Heart right ventricle (tissue), 16 donors: Measurements from ENCODE around the gene TMEM258. TPM values are rescaled to one million over a fixed set of nuclear protein-coding genes. Genes with fewer than 3 reads are reported as not detected.

Experiments used
- ATAC-seq, 8 donors: fragments of 200-7000 bp; cut with Tn5 transposase; one replicate each; pipeline ENCODE4 v1.9.1; 2020; ENCODE audit warnings: mild to moderate bottlenecking in 8 of 8, moderate library complexity in 8 of 8, moderate number of reproducible peaks in 1 of 8
- DNase-seq, 2 donors: peaks; one replicate each; pipeline ENCODE4 v3.0.0-alpha.2; 2020
- H3K27ac ChIP-seq, 10 donors: fragments of 200-600 bp; sonication (generic) in 2 of 10; one replicate each; pipeline versions ENCODE4 v1.5.0 to v1.8.0; 2020 to 2022; ENCODE audit warnings: mild to moderate bottlenecking in 3 of 10
- H3K27me3 ChIP-seq, 7 donors: fragments of 200-600 bp; one replicate each; pipeline ENCODE4 v1.8.0; 2021 to 2022; ENCODE audit warnings: mild to moderate bottlenecking in 2 of 7
- H3K36me3 ChIP-seq, 9 donors: fragments of 200-600 bp; sonication (generic) in 1 of 9; one replicate each; pipeline versions ENCODE4 v1.5.0 to v1.8.0; 2020 to 2022; ENCODE audit warnings: mild to moderate bottlenecking in 2 of 9
- H3K4me1 ChIP-seq, 9 donors: fragments of 200-600 bp; sonication (generic) in 1 of 9; one replicate each; pipeline versions ENCODE4 v1.5.0 to v1.8.0; 2020 to 2022; ENCODE audit warnings: mild to moderate bottlenecking in 4 of 9
- H3K4me3 ChIP-seq, 10 donors: fragments of 200-600 bp; sonication (generic) in 2 of 10; one replicate each; pipeline versions ENCODE4 v1.5.0 to v1.8.0; 2020 to 2022; ENCODE audit warnings: mild to moderate bottlenecking in 7 of 10, moderate library complexity in 2 of 10
- H3K9me3 ChIP-seq, 11 donors: fragments of 200-600 bp in 10 of 11; sonication (generic) in 2 of 11; one replicate each; pipeline versions ENCODE4 v1.5.0 to v1.8.0; 2013 to 2022; ENCODE audit warnings: mild to moderate bottlenecking in 2 of 11, control low read depth in 1 of 11, moderate library complexity in 1 of 11
- CTCF ChIP-seq, 9 donors: fragments of 200-600 bp; sonication (generic) in 2 of 9; IDR thresholded peaks; one replicate each; pipeline versions ENCODE4 v1.5.0 to v1.8.0; 2021 to 2022; ENCODE audit warnings: antibody characterized with exemption in 9 of 9, mild to moderate bottlenecking in 5 of 9, moderate library complexity in 1 of 9
- WGBS, 2 donors: extraction: QIAGEN DNeasy Blood & Tissue Kit; methylation state at CpG; one replicate each; pipeline ENCODE4 v1.1.7; 2013; ENCODE audit warnings: inconsistent platforms in 1 of 2; 5-methylcytosine and 5-hydroxymethylcytosine counted together
- intact Hi-C, 10 donors: fragments of 100-400 bp; cut with DNase I; formaldehyde crosslinking; loops; one replicate each; pipeline versions ENCODE4 v1.11.1 to v1.14.2; 2022
- polyA plus RNA-seq, 2 donors: library from polyadenylated mRNA; stranded (reverse); fragments of 200-250 nt; gene quantifications; one replicate each; pipeline ENCODE4 v1.2.3, GENCODE V29; 2013
- total RNA-seq, 10 donors: library from RNA; stranded (reverse); fragmentation: NEBNext Ultra II Directional in 3 of 10; extraction: Animal tissue kit (Norgen Biotek cat#: 25700) in 3 of 10; gene quantifications; one replicate each; pipeline versions ENCODE4 v1.2.1 to v1.2.4, GENCODE V29; 2021 to 2023
- donor health status: Arrhythmogenic right ventricular cardiomyopathy.
- donor health status: ischemic (EF 13 %, LVEDD 7.1; RV severe dilation, severe dysfunction).
- donor health status: healthy with polysubstance abuse.
- donor health status: DM: no; HTN: yes; CAD: no.
- donor health status: DM: no; HTN: no; CAD: no.
- donor health status: ischemic (EF 25% LVEDD 6.9; RV normal size, moderate dysfunction).
- donor health status: ischemic (EF 25% LVEDD 5.7; RV mildly dilated, moderate dysfunction).
- donor health status: healthy.
- donor health status: DM: yes; HTN: yes; CAD: no.
- donor health status: Ischemic cardiomyopathy.
- donor health status: ischemic (EF 35%, LVEDD 5.7; RV mildly dilated, moderate dysfunction).
- donor health status: nonischemic (EF 11% LVEDD 7.7; RV severe dilation, severe dysfunction).
- donor health status: DM: yes; HTN: yes; CAD: no.
- donor health status: PGD.
- donor health status: ischemic (EF 29% LVEDD 5.4; RV normal size, mild dysfunction).
- donor health status: nonischemic (EF 23%, LVEDD 6.1; RV moderate dilation, normal function).

Gene TMEM258
- total and polyA plus RNA-seq, 12 donors, result 80.7 to 273 (median 109) TPM

- Histone ChIP-seq H3K27ac (no peak overlapping the region), H3K9me3 (no peaks in the 10 kb centered on the region), H3K27me3 (peaks cover 0 to 13% (median 0%) of the 10 kb centered on the region in 7 donors), H3K4me3 (no peak overlapping the region), H3K36me3 (peaks cover 0 to 5% (median 0%) of the 10 kb centered on the region in 9 donors), H3K4me1 (peaks cover 0 to 13% (median 6%) of the 10 kb centered on the region in 9 donors)
- TF ChIP-seq CTCF (IDR thresholded peaks at IDR 0.05), result no peak
- no peak for DNase-seq
- no peak for ATAC-seq
- 86 to 91% methylated on average over 11 of the region's 11 CpGs for WGBS, 2 donors
- intact Hi-C loops, result no loop called here
Observed at GRCh38 chr11:61778357-61778886, 14.0 kb downstream of the TMEM258 start.

- H3K27ac ChIP-seq, result no peak overlapping the region
- DNase-seq (peak; percentile 45 to 66), ATAC-seq (peak; percentile 53 to 73 (median 68))
- H3K36me3 ChIP-seq, result no peaks in the 10 kb centered on the region
- intact Hi-C loops, result no loop called here
- H3K27me3 ChIP-seq, result peaks cover 0 to 13% (median 0%) of the 10 kb centered on the region in 7 donors
- peak in 1 of 9 donors; percentile 7 for TF ChIP-seq CTCF (IDR thresholded peaks at IDR 0.05)
- H3K4me1 ChIP-seq, result peaks cover 0 to 17% (median 6%) of the 10 kb centered on the region in 9 donors
- 39 to 43% methylated on average over 65 to 67 of the region's 67 CpGs for WGBS, 2 donors
- no peaks in the 10 kb centered on the region for H3K9me3 ChIP-seq
- H3K4me3 ChIP-seq, result peak overlapping the region in 9 of 10 donors; percentile 6 to 44 (median 34)
Observed at GRCh38 chr11:61777234-61778090, 14.9 kb downstream of the TMEM258 start.

- peak; percentile 23 to 77 (median 59) for TF ChIP-seq CTCF (IDR thresholded peaks at IDR 0.05)
- no peak overlapping the region for H3K4me3 ChIP-seq
- peaks cover 0 to 22% (median 6%) of the 10 kb centered on the region in 9 donors for H3K4me1 ChIP-seq
- intact Hi-C loops, result no loop called here
- peak; percentile 35 to 38 for DNase-seq
- H3K27ac ChIP-seq, result no peak overlapping the region
- 71 to 73% methylated on average over 9 of the region's 9 CpGs for WGBS, 2 donors
- H3K9me3 ChIP-seq, result no peaks in the 10 kb centered on the region
- peak in 5 of 8 donors; percentile 27 to 63 (median 48) for ATAC-seq
- H3K36me3 ChIP-seq, result no peaks in the 10 kb centered on the region
- peaks cover 0 to 13% (median 0%) of the 10 kb centered on the region in 7 donors for H3K27me3 ChIP-seq
Observed at GRCh38 chr11:61776561-61777075, 15.8 kb downstream of the TMEM258 start.
